Right cardiac atrium (tissue), 5 donors: ENCODE results near the gene RHOC. TPM values are rescaled to one million over a fixed set of nuclear protein-coding genes. Genes with fewer than 3 reads are reported as not detected.

Experiments used
- ATAC-seq, 2 donors: fragments of 200-7000 bp; cut with Tn5 transposase; one replicate each; pipeline versions ENCODE4 v1.8.0 to v1.9.1; 2020; ENCODE audit warnings: moderate library complexity in 2 of 2, mild to moderate bottlenecking in 1 of 2
- DNase-seq, 3 donors: peaks; one replicate each; pipeline ENCODE4 v3.0.0-alpha.2; 2020
- H3K27ac ChIP-seq: one replicate; pipeline ENCODE4 v1.5.1; 2013; ENCODE audit warnings: mild to moderate bottlenecking, low read length, control low read depth, moderate library complexity
- H3K27me3 ChIP-seq: one replicate; pipeline ENCODE4 v1.6.1; 2013; ENCODE audit not compliant: control insufficient read depth, insufficient read depth
- H3K4me1 ChIP-seq: one replicate; pipeline ENCODE4 v1.6.1; 2013; ENCODE audit warnings: low read length; ENCODE audit not compliant: control insufficient read depth, insufficient read depth
- H3K4me3 ChIP-seq: one replicate; pipeline ENCODE4 v1.5.1; 2013; ENCODE audit warnings: low read length, control low read depth
- H3K9me3 ChIP-seq: one replicate; pipeline ENCODE4 v1.6.1; 2013; ENCODE audit warnings: low read length; ENCODE audit not compliant: control insufficient read depth
- WGBS: extraction: QIAGEN DNeasy Blood & Tissue Kit; methylation state at CpG from one replicate; pipeline ENCODE4 v1.1.7; 2013; 5-methylcytosine and 5-hydroxymethylcytosine counted together
- intact Hi-C, 4 donors: fragments of 100-400 bp; cut with DNase I; formaldehyde crosslinking; loops; one replicate each; pipeline versions ENCODE4 v1.11.0 to v1.14.0; 2022 to 2023
- polyA plus RNA-seq: library from polyadenylated mRNA; stranded (reverse); fragments of 200-250 nt; gene quantifications from one replicate; pipeline ENCODE4 v1.2.3, GENCODE V29; 2013
- total RNA-seq, 4 donors: library from RNA; stranded (reverse); fragmentation: NEBNext Ultra II Directional; extraction: Animal tissue kit (Norgen Biotek cat#: 25700); gene quantifications; one replicate each; pipeline ENCODE4 v1.2.1, GENCODE V29; 2021
- donor health status: healthy with polysubstance abuse.
- donor health status: DM: no; HTN: yes; CAD: no.
- donor health status: DM: no; HTN: no; CAD: no.
- donor health status: DM: no; HTN: yes; CAD: no; lungs with severe emphysema.
- donor health status: DM: yes; HTN: yes; CAD: no.

The RHOC gene
- total and polyA plus RNA-seq, 5 donors = 169 to 262 (median 212) TPM

DNA sequence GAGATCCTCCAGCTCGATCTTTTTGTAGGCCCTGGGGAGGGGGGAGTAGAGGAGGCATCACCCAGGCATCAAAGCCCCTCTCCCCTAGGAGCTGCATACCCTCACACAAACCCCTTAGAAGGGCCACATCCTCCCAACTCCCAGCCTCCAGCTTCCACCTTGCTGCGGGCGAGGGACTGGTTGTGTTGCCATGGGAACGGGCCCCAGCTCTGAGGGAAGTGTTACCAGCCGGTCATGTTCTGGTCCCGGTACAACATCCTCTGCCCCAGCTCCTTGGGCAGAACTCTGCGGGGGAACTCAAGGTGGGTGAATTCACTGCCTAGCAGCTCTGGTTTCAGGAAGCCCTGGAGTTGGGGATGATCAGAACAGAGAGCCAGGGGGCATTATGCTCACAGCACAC is 4.1 kb upstream of the RHOC start:
- DNase-seq (no peak), ATAC-seq (no peak)
- H3K27ac ChIP-seq = no peak overlapping the region
- H3K4me3 ChIP-seq = no peak overlapping the region
- H3K9me3 ChIP-seq = no peaks in the 10 kb centered on the region
- intact Hi-C loops = loop anchor here in 2 of 4 donors (10.0 kb wide), 2 partner anchors 94 to 334 kb away; no protein-coding TSS in a partner anchor
- WGBS = 72% methylated on average over 7 of the region's 7 CpGs
- no peaks in the 10 kb centered on the region for H3K27me3 ChIP-seq
- no peaks in the 10 kb centered on the region for H3K4me1 ChIP-seq

DNA sequence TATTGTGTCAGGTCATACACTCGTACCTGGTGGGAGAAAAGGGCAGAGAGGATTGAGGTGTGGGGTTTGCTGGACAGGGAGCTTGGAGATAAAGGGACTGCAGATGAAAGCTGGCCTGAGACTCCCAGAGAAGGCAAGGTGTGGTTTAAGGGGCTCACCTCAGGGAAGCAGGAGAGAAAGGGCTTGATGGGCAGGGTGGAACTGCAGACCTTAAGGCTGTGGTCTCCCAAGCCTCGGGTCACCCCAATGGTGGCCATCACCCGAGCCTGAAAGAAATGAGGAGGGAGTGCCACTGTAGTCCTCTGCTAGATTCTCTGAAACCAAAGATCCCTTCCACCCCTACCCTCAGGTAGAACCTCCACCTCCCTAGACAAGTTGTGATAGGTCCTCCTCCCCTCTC is 3.7 kb upstream of the RHOC start:
- ATAC-seq (no peak), DNase-seq (no peak)
- Histone ChIP-seq H3K4me3 (no peak overlapping the region), H3K27ac (no peak overlapping the region), H3K4me1 (no peaks in the 10 kb centered on the region), H3K27me3 (no peaks in the 10 kb centered on the region), H3K9me3 (no peaks in the 10 kb centered on the region)
- intact Hi-C loops = loop anchor here in 2 of 4 donors (10.0 kb wide), 2 partner anchors 94 to 334 kb away; no protein-coding TSS in a partner anchor
- 91% methylated on average over 3 of the region's 3 CpGs for WGBS

DNA sequence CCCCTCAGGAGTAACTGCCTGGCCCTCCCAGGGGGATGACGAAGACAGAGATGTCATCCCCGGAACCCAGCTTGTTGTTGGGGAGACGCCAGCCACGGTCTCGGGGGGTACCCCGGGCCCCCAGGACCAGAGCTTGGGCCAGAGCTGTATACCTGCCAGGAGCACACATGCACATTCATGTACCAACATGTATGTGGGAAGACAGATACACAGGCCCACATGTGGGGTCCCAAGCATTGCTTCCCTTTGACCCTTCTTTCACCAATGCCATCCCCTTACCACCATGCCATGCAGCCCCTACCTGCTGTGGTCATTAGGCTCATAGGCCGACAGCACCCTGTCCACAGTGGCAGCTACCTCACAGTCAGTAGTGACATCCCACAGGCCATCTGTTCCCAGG is 3.2 kb upstream of the RHOC start:
- ATAC-seq = no peak
- no peaks in the 10 kb centered on the region for H3K4me1 ChIP-seq
- no peaks in the 10 kb centered on the region for H3K9me3 ChIP-seq
- no peak for DNase-seq
- H3K27ac ChIP-seq = no peak overlapping the region
- intact Hi-C loops = loop anchor here in 2 of 4 donors (10.0 kb wide), 2 partner anchors 95 to 335 kb away; no protein-coding TSS in a partner anchor
- WGBS = 94% methylated on average over 7 of the region's 7 CpGs
- no peak overlapping the region for H3K4me3 ChIP-seq
- H3K27me3 ChIP-seq = no peaks in the 10 kb centered on the region

DNA sequence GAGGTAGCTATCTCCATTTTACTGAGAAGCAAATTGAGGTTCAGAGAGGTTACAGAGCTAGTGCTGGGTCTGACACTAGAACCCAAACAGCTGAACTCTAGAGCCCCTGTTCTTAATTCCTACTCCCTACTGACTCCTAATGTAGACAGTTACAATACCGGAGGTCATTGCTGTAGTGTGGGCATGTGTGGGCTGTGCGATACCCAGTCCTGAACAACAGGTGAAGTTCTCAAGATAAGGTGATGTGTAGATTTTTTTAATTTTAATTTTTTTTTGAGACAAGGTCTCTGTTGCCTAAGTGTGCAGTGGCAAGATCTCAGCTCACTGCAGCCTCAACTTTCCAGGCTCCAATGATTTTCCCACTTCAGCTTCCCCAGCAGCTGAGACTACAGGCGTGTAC is 1.6 kb upstream of the RHOC start:
- H3K4me3 ChIP-seq = no peak overlapping the region
- no peak overlapping the region for H3K27ac ChIP-seq
- 90% methylated on average over 3 of the region's 3 CpGs for WGBS
- no peak for DNase-seq
- no peaks in the 10 kb centered on the region for H3K9me3 ChIP-seq
- no peak for ATAC-seq
- intact Hi-C loops = loop anchor here (5.0 to 10.0 kb wide), 8 partner anchors 36 to 324 kb away; partner anchors contain the start of genes CAPZA1 (in 2 of the 4), ST7L (in 2 of the 4), WNT2B (in 2 of the 4) and MOV10 (in 1 of the 4)
- peaks cover 5% of the 10 kb centered on the region for H3K4me1 ChIP-seq
- no peaks in the 10 kb centered on the region for H3K27me3 ChIP-seq

DNA sequence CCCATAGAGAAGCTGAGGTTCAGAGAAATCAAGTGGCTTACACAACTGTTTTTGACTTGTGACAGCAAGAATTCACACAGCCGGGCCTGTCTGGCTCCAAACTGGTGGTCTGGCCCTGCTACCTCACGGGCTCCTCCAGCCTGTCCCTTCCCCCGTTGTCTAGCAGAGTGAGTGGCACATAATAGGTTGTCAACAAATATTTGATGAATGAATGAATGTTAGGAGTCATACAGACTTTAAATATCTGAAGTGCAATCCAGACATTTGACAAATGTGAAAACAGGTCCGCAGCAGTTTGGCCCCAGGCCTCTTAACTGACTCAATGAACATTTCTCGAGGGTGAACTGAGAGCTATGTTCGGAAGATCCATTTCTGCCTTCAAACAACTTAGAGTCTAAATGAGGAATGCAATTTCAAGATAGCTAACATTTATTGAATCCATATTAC is 1.1 kb upstream of the RHOC start:
- ATAC-seq (no peak), DNase-seq (no peak)
- no peaks in the 10 kb centered on the region for H3K9me3 ChIP-seq
- no peak overlapping the region for H3K4me3 ChIP-seq
- H3K27ac ChIP-seq = no peak overlapping the region
- WGBS = 68% methylated on average over 6 of the region's 6 CpGs
- no peaks in the 10 kb centered on the region for H3K27me3 ChIP-seq
- intact Hi-C loops = loop anchor here (5.0 to 10.0 kb wide), 8 partner anchors 36 to 323 kb away; partner anchors contain the start of genes CAPZA1 (in 2 of the 4), ST7L (in 2 of the 4), WNT2B (in 2 of the 4) and MOV10 (in 1 of the 4)
- peaks cover 5% of the 10 kb centered on the region for H3K4me1 ChIP-seq

DNA sequence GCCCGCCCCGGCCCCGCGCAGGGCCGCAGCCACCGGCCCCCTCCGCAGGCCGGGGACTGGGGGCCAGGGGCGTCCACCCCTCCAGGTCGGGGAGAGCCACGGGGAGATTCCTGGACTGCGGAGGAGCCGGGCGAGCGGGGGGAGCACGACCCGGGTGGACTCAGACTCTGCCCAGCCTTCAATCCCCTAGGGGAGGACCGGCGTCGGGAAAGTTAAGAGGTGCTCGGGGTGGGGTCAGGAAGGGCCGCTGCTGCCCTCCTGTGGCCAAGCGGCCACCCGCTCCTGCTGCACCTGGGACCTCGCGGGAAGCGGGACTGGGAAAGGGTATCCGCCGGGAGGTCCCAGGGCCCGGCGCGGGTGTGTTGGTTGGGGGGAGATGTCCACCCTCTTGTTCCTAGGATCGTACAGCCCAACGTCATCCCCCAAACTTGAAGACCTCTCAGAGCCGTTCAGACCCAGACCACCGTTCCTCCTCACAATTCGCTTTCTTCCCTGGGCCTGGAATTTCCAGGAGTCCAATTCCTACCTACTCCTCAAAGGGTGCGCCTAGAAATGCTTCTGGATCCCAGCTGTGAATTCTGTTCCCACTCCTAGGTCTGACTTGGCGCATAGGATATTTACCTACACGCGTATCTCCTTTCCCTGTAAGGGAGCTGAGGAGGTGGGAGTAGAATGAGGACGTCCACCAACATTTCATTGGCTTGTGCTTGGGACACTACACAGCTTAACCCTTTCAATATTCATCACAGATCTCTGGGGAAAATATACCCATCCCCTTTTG is 484 bp upstream of the RHOC start:
- intact Hi-C loops = loop anchor here (2.0 to 10.0 kb wide), 9 partner anchors 35 to 323 kb away; partner anchors contain the start of genes CAPZA1 (in 3 of the 4), ST7L (in 3 of the 4), WNT2B (in 2 of the 4) and MOV10 (in 1 of the 4)
- peak; percentile 90 to 95 (median 95) for DNase-seq
- Histone ChIP-seq H3K4me3 (peak overlapping the region; percentile 94), H3K9me3 (no peaks in the 10 kb centered on the region), H3K4me1 (peaks cover 7% of the 10 kb centered on the region), H3K27me3 (no peaks in the 10 kb centered on the region), H3K27ac (peak overlapping the region; percentile 91)
- ATAC-seq = peak; percentile 67 to 74
- whole genome bisulfite sequencing = 5% methylated on average over 42 of the region's 42 CpGs

DNA sequence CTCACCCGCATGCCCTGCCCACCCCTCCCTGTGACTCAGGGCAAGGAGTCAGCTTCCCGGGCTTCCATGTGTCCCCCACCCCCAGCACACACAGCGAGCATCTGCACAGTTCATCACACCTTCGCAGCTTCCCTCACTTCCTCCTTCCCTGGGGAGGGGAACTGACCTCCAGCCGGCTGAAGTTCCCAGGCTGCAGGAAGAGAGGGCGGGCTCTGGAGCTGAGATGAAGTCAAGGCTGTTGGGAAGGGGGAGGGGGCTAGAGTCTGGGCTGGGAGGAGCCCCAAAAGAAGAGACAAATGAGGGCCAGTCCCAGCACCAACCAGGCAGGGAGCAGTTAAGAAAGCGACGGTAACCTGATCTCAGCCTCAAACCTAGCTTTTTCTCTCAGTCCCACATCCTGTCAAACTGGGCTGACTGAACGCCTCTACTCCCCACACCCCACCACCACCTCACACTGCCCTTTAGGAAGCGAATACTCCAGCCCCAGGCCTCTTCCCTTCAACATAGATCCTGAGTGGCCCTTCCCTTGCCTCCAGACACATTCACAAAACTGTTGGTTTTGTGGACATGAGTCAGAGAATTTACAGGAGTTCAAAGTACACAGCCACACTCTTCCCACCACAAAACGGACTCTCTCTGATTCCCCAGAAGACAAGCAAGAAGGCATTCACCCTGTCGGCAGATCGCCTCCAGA is 1.8 kb downstream of the RHOC start:
- WGBS = 3% methylated on average over 13 of the region's 13 CpGs
- intact Hi-C loops = loop anchor here (5.0 to 10.0 kb wide), 8 partner anchors 33 to 320 kb away; partner anchors contain the start of genes CAPZA1 (in 2 of the 4), ST7L (in 2 of the 4), WNT2B (in 2 of the 4) and MOV10 (in 1 of the 4)
- H3K4me3 ChIP-seq = peak overlapping the region; percentile 94
- ATAC-seq (peak; percentile 70 to 73), DNase-seq (peak; percentile 89 to 93 (median 92))
- H3K4me1 ChIP-seq = peaks cover 21% of the 10 kb centered on the region
- H3K9me3 ChIP-seq = no peaks in the 10 kb centered on the region
- H3K27ac ChIP-seq = peak overlapping the region; percentile 84
- H3K27me3 ChIP-seq = no peaks in the 10 kb centered on the region

DNA sequence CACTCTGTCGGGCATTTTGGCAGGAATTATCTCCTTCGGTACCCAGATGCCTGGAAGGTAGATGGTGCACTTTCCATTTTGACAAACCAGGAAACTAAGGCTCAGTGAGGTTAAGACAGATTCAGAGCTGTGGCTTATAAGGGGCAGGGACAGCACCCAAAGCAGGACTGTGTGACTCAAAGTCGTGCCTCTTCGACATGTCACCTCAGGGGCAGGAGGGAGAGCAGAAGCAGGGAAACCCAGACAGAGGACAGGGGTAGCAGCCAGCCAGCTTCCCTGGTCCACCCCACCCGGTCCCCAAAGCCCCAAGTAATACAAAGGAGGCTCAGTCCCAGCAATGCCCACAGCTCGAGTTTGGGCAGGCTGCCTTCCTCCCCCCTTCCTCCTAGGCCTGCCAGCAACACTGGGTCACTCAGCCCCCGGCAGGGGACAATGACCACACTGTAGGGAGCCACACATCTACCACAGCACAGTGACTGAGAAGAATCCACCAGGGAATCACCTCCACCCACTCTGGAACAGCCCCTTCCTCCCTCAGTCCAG is 2.5 kb downstream of the RHOC start:
- WGBS = 22% methylated on average over 7 of the region's 7 CpGs
- Histone ChIP-seq H3K9me3 (no peaks in the 10 kb centered on the region), H3K27me3 (no peaks in the 10 kb centered on the region), H3K4me1 (peaks cover 28% of the 10 kb centered on the region), H3K4me3 (peak overlapping the region; percentile 3), H3K27ac (peak overlapping the region; percentile 84)
- intact Hi-C loops = loop anchor here in 3 of 4 donors (5.0 to 10.0 kb wide), 5 partner anchors 80 to 320 kb away; partner anchors contain the start of genes WNT2B (in 2 of the 3), CAPZA1 (in 1 of the 3) and ST7L (in 1 of the 3)
- ATAC-seq (no peak), DNase-seq (no peak)

DNA sequence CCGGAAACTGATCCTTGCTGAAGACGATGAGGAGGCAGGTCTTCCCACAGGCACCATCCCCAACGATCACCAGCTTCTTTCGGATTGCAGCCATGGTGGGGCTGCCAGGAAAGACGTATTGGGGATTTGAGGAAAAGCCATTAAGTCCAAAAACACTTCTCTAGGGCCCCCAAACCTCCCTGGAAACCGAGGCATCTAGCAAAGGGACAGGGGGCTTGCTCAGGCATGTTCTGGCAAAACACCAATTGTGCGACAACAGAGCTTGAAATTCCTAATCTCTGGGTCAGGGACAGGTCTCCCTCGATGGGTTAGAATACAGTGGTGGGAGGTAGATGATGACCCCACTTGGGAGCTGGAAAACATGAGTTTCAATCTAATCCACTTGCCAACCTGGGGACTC is 3.2 kb downstream of the RHOC start:
- peaks cover 29% of the 10 kb centered on the region for H3K4me1 ChIP-seq
- DNase-seq = no peak
- H3K9me3 ChIP-seq = no peaks in the 10 kb centered on the region
- ATAC-seq = no peak
- intact Hi-C loops = loop anchor here in 3 of 4 donors (5.0 to 10.0 kb wide), 5 partner anchors 79 to 319 kb away; partner anchors contain the start of genes WNT2B (in 2 of the 3), CAPZA1 (in 1 of the 3) and ST7L (in 1 of the 3)
- H3K27me3 ChIP-seq = no peaks in the 10 kb centered on the region
- no peak overlapping the region for H3K4me3 ChIP-seq
- WGBS = 63% methylated on average over 8 of the region's 8 CpGs
- H3K27ac ChIP-seq = peak overlapping the region; percentile 20
